PFSK-1 (cell line): ENCODE data around the gene FAM107A.

ENCODE experiments used
- POLR2AphosphoS5 ChIP-seq: IDR thresholded peaks from 2 replicates; pipeline ENCODE4 v1.6.1; 2012; ENCODE audit warnings: low read depth, mild to moderate bottlenecking, control low read depth, low read length, moderate library complexity
- TAF1 ChIP-seq: IDR thresholded peaks from 2 replicates; pipeline ENCODE4 v1.6.1; 2012; ENCODE audit warnings: low read length, control low read depth, borderline replicate concordance; ENCODE audit not compliant: insufficient read depth

- TF ChIP-seq POLR2AphosphoS5 (no peak), TAF1 (no peak)
These were observed 40.2 kb upstream of the FAM107A start for GRCh38 chr3:58617338-58617761.
